NCI-H146 treated with DMSO at 0.1 percent for 48 hours (cell line): ENCODE results near the gene FAM83G.

Source experiments
- DNase-seq: peaks from one replicate; lab custom pipeline; 2025; ENCODE audit not compliant: unreplicated experiment; lab: John Stamatoyannopoulos, UW

FAM83G gene

DNA sequence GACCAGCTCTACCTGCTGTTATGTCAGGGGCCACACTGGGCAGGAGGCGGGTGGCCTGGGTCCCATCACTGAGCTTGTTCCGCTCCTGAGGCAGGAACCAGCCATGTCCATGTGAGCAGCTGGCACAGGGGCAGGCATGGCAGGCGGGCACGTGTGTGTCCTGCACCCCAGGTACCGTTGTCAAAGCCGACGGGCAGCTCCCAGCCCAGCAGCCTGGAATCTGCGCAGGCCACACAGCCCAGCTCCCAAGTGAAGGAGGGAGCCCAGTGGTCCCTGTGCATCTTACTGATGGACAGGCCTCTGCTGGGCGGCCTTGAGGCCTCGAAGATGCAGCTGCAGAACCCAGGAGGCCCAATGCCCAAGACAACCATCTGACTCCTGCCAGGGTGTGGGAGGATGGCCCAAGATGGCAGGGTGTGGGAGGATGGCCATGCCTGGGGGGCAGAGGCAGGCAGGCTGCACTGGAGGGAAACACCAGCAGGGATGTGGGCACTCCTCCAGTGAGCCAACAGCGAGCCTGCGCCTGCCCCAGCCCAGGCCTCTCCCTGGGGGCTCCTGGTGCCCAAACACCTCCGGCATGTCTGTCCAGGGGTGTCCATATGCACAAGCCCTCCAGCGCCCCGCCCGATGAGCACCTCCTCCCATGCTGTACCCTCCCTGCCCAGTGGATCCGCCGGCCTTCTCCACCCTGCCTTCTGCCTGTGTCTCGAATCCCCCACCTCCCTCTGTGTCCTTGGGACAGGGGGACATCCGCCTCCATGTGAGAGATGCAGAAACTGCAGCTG, 12.8 kb downstream of the FAM83G start:
- no peak for DNase-seq

- no peak for DNase-seq
These were observed 14.2 kb downstream of the FAM83G start for GRCh38 chr17:18990331-18990730.

DNA sequence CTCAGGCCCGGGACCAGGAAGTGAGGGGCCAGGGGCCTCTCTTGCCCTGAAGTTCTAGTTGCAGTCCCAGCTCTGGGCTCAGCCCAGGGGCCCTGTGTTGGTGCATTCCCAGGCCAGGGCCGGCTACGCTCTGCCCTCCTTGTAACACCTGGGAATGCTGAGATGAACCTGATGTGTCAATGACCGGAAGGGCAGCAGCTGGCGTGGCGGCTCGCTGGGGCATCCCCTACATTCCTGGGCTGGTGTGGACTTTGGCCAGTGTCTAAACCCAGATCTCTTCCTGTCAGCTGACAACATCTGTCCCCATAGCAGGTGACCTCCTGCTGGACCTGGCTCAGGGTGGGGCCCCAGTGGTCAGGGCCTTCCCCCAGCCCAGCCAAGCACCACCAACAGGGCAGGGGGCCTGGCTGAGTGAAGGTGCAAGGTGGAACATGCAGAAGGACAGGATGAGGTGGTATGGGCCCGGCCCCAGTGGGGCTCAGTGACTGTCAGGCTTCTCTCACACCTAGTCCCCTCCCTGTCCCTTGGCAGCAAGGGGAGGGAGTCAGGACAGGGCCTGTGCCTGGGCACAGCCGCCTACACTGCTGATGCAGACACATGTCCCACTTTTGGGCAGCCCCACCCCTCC, 15.9 kb downstream of the FAM83G start:
- no peak for DNase-seq

GRCh38 chr17:18987862-18988545, 16.6 kb downstream of the FAM83G start:
- DNase-seq, result no peak

- DNase-seq, result no peak
These were observed 17.3 kb downstream of the FAM83G start for GRCh38 chr17:18987230-18987610.

GRCh38 chr17:18986541-18987229, 17.9 kb downstream of the FAM83G start:
- no peak for DNase-seq

DNA sequence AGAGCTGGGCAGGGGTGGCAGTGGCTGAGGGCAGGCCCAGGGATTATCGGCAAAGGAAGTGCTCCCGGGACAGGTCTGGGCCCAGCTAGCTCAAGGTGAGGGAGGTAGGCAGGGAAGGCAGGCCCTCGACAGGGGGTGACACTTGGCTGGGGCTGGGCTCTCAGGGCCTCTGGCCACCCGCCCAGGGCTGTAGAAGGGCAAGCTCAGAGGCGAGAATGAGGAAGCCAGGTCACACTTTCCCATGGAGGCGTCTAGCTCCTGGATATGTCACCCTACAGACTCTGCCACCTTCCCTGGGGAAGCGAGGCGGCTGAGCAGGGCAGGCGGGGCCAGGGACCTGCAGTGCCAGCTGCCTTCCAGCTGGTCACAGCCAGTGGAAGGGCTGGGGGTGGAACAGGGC, 19.1 kb downstream of the FAM83G start:
- no peak for DNase-seq

DNA sequence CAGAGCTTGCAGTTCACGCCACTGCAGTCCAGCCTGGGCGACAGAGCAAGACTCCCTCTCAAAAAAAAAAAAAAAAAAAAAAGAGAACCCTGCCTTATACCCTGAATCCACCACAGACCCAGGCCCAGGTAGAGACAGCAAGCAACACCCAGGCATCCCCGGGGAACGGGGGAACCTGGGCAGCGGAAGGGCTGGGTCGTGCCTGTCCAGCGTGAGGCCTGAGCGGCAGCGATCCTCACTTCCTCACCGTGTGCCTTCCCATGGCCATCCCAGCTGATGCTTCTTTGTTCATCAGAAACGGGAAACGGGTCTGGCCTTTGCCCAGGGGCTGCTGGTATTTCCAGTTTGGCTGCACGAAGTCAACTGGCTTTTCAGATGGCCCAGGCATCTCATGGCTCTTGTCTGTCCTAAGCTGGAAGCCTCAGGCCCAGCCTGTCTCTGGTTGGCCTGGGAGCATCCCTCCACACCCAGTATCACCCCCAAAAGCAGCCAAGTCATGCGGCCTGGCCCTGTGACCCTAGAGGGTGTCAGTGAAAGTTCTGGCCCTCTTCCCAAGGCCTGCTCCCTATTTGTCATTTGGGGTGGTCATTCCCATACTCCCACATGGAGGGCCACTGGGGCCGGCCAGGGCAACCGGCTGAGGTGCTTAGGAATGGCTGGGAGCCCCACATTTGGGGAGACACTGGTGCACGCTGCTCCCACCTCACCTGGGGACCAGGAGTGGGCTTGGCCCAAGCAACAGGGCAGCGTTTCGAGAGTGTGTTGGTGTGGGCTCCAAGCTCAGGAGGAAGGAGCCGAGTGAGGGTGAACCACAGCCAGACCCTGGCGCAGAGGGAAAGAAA, 20.1 kb downstream of the FAM83G start:
- no peak for DNase-seq

GRCh38 chr17:18981642-18982424, 22.7 kb downstream of the FAM83G start:
- peak; percentile 95 for DNase-seq

- DNase-seq, result no peak
These were observed 23.3 kb downstream of the FAM83G start for GRCh38 chr17:18981335-18981641.

- peak; percentile 73 for DNase-seq
These were observed 23.8 kb downstream of the FAM83G start for GRCh38 chr17:18980682-18981334.

GRCh38 chr17:18978655-18979054, 25.9 kb downstream of the FAM83G start:
- no peak for DNase-seq

GRCh38 chr17:18978050-18978449, 26.5 kb downstream of the FAM83G start:
- no peak for DNase-seq

- no peak for DNase-seq
These were observed 26.9 kb downstream of the FAM83G start for GRCh38 chr17:18977646-18978045.

GRCh38 chr17:18977021-18977420, 27.5 kb downstream of the FAM83G start:
- no peak for DNase-seq

DNA sequence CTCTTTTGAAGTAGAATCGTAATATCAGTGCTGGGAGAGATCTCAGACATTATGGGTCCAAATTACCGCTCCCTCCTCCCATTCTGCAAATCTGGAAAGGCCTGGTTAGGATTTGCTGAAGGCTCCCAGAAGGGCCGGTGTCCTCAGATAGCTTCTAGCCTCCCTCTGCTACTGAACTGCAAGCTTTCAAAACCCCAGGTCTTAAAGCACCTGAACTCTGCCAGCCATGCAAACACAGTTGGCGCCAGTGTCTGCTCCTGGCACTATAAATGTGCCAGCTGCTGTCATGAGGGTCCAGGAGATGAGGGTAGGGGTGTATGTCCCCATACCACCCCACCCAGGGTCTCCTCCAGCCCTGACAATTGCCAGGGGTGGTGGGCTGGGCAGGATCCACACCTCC, 28.4 kb downstream of the FAM83G start:
- no peak for DNase-seq

- no peak for DNase-seq
These were observed 29.0 kb downstream of the FAM83G start for GRCh38 chr17:18975597-18975996.

DNA sequence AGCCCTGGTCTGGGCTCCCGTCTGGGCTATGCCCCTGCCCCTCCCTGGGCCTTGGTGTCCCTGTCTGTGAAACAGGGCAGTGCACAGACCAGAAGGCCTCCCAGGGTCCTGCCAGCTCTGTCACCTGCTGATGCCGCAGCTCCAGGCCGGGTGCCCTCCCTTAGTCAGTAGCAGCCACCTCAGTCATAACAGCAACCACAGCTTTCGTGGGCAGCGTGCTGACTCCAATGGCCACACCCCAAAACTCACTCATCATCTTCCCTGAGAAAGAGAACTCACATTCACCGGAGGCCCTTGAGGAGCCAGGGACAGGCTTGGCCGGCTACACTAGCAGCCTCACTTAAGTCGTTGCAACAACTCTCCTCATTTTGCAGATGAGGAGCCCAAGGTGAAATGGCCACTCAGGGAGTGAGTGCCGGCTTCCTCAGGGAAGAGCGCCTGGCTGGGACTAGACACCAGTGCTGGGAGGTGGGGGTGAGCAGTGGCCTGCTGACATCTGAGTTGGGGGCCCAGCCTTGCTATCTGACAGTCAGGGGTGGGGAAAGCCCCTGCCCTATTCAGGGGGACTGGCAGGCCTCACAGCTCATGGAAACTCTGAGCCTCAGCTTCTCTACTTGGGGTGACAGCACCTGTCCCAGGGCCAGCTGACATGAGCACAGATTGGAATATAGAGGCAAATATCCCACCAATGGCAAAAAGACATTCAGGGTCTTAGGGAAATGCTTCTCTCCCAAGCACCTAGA, 30.0 kb downstream of the FAM83G start:
- DNase-seq, result no peak

GRCh38 chr17:18971801-18972200, 32.8 kb downstream of the FAM83G start:
- no peak for DNase-seq
